AG04449 (cell line): ENCODE measurements around the gene CPEB4.

ENCODE experiments used
- CTCF ChIA-PET: fragments of 350-600 bp; formaldehyde crosslinking; extraction: SDS; loops from one replicate; lab custom pipeline; 2021; ENCODE audit warnings: antibody characterized with exemption; lab: Yijun Ruan, JAX
- POLR2A ChIA-PET: fragments of 400-600, 350-600 bp; formaldehyde crosslinking; extraction: SDS; loops from one replicate; lab custom pipeline; 2020; ENCODE audit warnings: antibody characterized with exemption, inconsistent platforms; lab: Yijun Ruan, JAX
- DNase-seq: peaks from one replicate; pipeline ENCODE4 v3.0.0-alpha.2; 2010; ENCODE audit warnings: low read depth, low spot score
- H3K4me3 ChIP-seq: 2 replicates; pipeline ENCODE4 v1.5.1; 2011; ENCODE audit warnings: low read depth, mild to moderate bottlenecking, control low read depth, low read length
- CTCF ChIP-seq: IDR thresholded peaks from one replicate; pipeline ENCODE4 v1.5.1; 2011; ENCODE audit warnings: mild to moderate bottlenecking, moderate library complexity, low read length, control low read depth, inconsistent platforms; ENCODE audit not compliant: insufficient read depth; ENCODE audit errors: missing control alignments

The CPEB4 gene

DNA sequence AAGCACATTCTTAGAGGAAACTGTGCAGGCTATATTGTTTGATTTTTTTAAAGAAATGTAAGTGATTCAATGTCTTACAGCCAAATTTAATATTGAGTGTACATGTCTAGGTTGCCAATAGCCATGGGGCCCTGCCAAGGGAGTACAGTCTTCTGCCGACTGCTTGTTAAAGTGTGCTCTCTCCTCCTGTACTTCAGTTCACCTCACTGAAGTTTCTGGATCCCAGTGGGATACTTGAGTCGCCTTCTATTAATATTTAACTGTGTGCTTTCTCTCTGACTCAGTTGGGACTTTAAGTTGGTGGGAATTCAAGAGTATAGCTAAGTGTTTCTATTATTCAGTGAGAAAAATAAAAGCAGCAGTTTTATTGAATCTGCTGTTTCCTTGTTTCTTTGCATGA lies 56.4 kb downstream of the CPEB4 start:
- no peak for DNase-seq
- no peak for TF ChIP-seq CTCF
- no peak overlapping the region for H3K4me3 ChIP-seq
- ChIA-PET POLR2A (no interaction called here), CTCF (interaction anchor here (1.5 to 2.4 kb wide), 2 partner anchors 20 to 368 kb away, joined by 4 to 25 read pairs; no protein-coding TSS in a partner anchor)

DNA sequence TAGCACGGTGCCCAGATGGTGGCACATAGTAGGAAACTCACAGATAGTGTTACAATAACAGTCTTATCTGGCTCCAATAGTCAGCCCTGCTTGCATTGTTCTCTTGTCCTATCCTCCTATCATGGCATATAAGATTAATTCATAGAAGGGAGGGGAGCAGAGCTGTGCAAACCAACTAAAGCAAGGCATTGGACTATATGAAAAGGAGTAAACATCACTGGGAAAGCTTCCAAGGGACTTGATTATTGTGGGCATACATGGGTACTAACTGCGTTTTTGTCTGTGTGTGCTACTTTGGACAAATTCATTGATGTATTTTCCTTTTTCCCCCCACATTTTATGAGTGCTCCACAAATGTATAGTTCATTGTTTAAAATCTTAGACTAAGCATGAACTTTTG lies 57.0 kb downstream of the CPEB4 start:
- no peak overlapping the region for H3K4me3 ChIP-seq
- TF ChIP-seq CTCF = no peak
- CTCF ChIA-PET = no interaction called here
- no peak for DNase-seq
- POLR2A ChIA-PET = no interaction called here

DNA sequence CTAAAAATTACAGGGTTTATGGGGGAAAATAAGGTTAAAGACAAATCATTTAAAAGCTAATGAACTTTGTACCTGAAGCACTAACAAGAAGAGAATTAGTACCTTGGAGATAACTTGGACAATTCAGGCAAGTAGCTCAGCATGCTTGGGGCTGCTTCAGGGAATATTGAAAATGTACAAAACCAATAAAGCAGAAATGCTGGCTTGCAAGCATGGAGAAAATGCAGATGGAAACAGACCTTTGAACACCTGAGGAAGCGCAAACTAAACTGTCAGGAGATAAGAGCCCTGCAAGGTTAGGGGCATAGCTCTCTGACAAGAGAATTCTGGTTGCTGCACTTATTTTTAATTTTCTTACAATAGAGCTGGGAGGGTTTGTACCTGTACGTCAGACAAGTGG lies 58.2 kb downstream of the CPEB4 start:
- DNase-seq = no peak
- POLR2A ChIA-PET = no interaction called here
- no peak for TF ChIP-seq CTCF
- no peak overlapping the region for H3K4me3 ChIP-seq
- CTCF ChIA-PET = interaction anchor here (0.6 to 1.2 kb wide), 2 partner anchors 56 to 652 kb away, joined by 3 to 4 read pairs; no protein-coding TSS in a partner anchor

DNA sequence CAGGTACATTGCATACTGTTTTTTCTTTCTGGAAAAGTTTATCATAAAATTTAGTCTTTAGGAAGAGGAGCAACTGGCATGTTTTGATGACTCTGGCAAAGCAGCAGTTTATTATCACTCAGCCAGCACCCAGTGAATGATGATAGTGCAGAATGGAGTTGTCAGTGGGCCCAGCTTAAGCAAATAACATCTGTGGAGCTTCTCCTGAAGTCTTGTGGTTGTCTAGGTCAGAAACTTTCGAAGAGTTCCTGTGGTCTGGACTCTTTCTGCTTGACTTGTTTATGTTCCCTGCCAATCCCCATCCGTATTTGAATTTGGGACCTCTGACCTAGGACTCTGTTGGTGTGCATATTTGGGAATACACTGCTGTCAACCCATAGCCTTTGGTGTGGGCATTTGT lies 62.7 kb downstream of the CPEB4 start:
- no peak overlapping the region for H3K4me3 ChIP-seq
- no peak for DNase-seq
- CTCF ChIA-PET = interaction anchor here (1.4 kb wide), 1 partner anchor 22 kb away, joined by 4 read pairs; no protein-coding TSS in a partner anchor
- POLR2A ChIA-PET = no interaction called here
- TF ChIP-seq CTCF = no peak

- DNase-seq = no peak
- TF ChIP-seq CTCF = no peak
- POLR2A ChIA-PET = no interaction called here
- CTCF ChIA-PET = interaction anchor here (0.8 to 1.9 kb wide), 3 partner anchors 18 to 363 kb away, joined by 3 to 10 read pairs (median 4); no protein-coding TSS in a partner anchor
- no peak overlapping the region for H3K4me3 ChIP-seq
These were observed 65.5 kb downstream of the CPEB4 start for GRCh38 chr5:173953528-173954090.

- POLR2A ChIA-PET = interaction anchor here (1.0 to 1.4 kb wide), 2 partner anchors 8 to 14 kb away, joined by 5 to 6 read pairs; no protein-coding TSS in a partner anchor
- CTCF ChIA-PET = interaction anchor here (0.6 to 1.7 kb wide), 7 partner anchors 9 to 1255 kb away, joined by 3 to 7 read pairs (median 3); partner anchors contain the start of gene BOD1
- DNase-seq = peak; percentile 77
- H3K4me3 ChIP-seq = no peak overlapping the region
- no peak for TF ChIP-seq CTCF
These were observed 66.7 kb downstream of the CPEB4 start for GRCh38 chr5:173954671-173955521.
